Lower leg skin (tissue), 3 donors: ENCODE results near the gene STRN4.

Source experiments
- CTCF ChIP-seq, 3 donors: fragments of 450-650 bp; IDR thresholded peaks; one replicate each; pipeline ENCODE4 v1.5.1; 2016; ENCODE audit warnings: antibody characterized with exemption in 3 of 3, mild to moderate bottlenecking in 3 of 3, moderate library complexity in 2 of 3
- POLR2A ChIP-seq, 2 donors: fragments of 450-650 bp; IDR thresholded peaks; one replicate each; pipeline ENCODE4 v1.6.1; 2016 to 2017; ENCODE audit warnings: antibody characterized with exemption in 2 of 2, mild to moderate bottlenecking in 1 of 2, moderate library complexity in 1 of 2

DNA sequence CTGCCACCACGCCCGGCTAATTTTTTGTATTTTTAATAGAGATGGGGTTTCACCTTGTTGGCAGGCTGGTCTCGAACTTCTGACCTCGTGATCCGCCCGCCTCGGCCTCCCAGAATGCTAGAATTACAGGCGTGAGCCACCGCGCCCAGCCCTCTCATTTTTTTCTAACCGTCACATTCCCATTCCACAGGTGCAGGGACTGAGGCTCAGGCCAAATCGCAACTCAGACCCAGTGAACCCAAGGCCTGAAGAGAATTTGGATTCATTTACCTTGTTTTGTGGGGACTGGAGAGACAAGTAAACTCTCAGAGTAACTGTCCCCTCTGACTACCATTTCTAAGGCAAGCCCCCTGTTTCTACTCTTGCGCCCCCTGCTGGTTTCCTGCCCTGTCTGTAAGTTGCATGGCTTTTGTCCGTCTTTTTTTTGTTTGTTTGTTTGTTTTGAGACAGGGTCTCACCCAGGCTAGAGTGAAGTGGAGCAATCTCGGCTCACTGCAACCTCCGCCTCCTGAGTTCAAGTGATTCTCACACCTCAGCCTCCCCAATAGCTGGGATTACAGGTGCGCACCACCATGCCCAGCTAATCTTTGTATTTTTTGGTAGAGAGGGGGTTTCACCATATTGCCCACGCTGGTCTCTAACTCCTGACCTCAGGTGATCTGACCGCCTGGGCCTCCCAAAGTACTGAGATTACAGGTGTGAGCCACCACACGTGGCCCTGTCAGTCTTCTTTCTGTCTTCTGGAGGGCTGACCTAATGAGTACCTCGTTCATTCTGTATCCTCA is 2.3 kb upstream of the STRN4 start:
- peak in 1 of 3 donors; percentile 27 for TF ChIP-seq CTCF (IDR thresholded peaks at IDR 0.05)
- no peak for TF ChIP-seq POLR2A (IDR thresholded peaks at IDR 0.05)
